ENCODE results near the gene MICU1. TPM values are rescaled to one million over a fixed set of nuclear protein-coding genes. Genes with fewer than 3 reads are reported as not detected.

The MICU1 gene
- total RNA-seq, 2 experiments from 2014 or later: 27.2 to 33.6 TPM

GRCh38 chr10:72511459-72511858, 114.4 kb downstream of the MICU1 start:
- no peak for DNase-seq (ENCODE audit: low spot score)
- no peaks in the 10 kb centered on the region for H3K4me1 ChIP-seq (ENCODE audit: insufficient read depth, low read length, poor library complexity, severe bottlenecking)
- H3K27ac ChIP-seq (ENCODE audit: low read depth, low read length, poor library complexity, severe bottlenecking): no peak overlapping the region
- H3K9me3 ChIP-seq (ENCODE audit: low read length): no peaks in the 10 kb centered on the region
- no peak overlapping the region for H2AFZ ChIP-seq (ENCODE audit: low read length)
- ChIA-PET POLR2A (interaction anchor here (1.0 kb wide), 1 partner anchor 38 kb away, joined by 3 read pairs; no protein-coding TSS in a partner anchor), CTCF (ENCODE audit: unreplicated experiment) (no interaction called here)
- TF ChIP-seq EZH2phosphoT487 (IDR thresholded peaks at IDR 0.05; ENCODE audit: borderline replicate concordance, low read depth, low read length): no peak
- no peak for TF ChIP-seq CTCF (conservative IDR thresholded peaks at IDR 0.05; ENCODE audit: low read length)
- no TSS peak for BruUV-seq (replicated peaks)
- H3K79me2 ChIP-seq (ENCODE audit: insufficient read depth, low read depth, low read length): no peaks in the 10 kb centered on the region
- no peak overlapping the region for H3K4me2 ChIP-seq (ENCODE audit: low read length)
- H3K9me2 ChIP-seq (ENCODE audit: insufficient read depth, low read length): no peaks in the 10 kb centered on the region
- no peak overlapping the region for H3K4me3 ChIP-seq (ENCODE audit: low read depth, low read length, poor library complexity, severe bottlenecking)
- intact Hi-C loops (cut with micrococcal nuclease; ENCODE audit: unreplicated experiment): no loop called here
- no peaks in the 10 kb centered on the region for H3K36me3 ChIP-seq (ENCODE audit: insufficient read depth, low read length)
- H4K20me1 ChIP-seq (ENCODE audit: insufficient read depth, low read length): no peaks in the 10 kb centered on the region

- Histone ChIP-seq H3K9me2 (ENCODE audit: insufficient read depth, low read length) (no peaks in the 10 kb centered on the region), H3K36me3 (ENCODE audit: insufficient read depth, low read length) (no peaks in the 10 kb centered on the region), H3K4me2 (ENCODE audit: low read length) (no peak overlapping the region), H3K9me3 (ENCODE audit: low read length) (no peaks in the 10 kb centered on the region), H3K79me2 (ENCODE audit: insufficient read depth, low read depth, low read length) (no peaks in the 10 kb centered on the region), H2AFZ (ENCODE audit: low read length) (no peak overlapping the region), H3K4me3 (ENCODE audit: low read depth, low read length, poor library complexity, severe bottlenecking) (no peak overlapping the region), H4K20me1 (ENCODE audit: insufficient read depth, low read length) (no peaks in the 10 kb centered on the region), H3K27ac (ENCODE audit: low read depth, low read length, poor library complexity, severe bottlenecking) (no peak overlapping the region), H3K4me1 (ENCODE audit: insufficient read depth, low read length, poor library complexity, severe bottlenecking) (no peaks in the 10 kb centered on the region)
- intact Hi-C loops (cut with micrococcal nuclease; ENCODE audit: unreplicated experiment): no loop called here
- no peak for DNase-seq (ENCODE audit: low spot score)
- TF ChIP-seq EZH2phosphoT487 (IDR thresholded peaks at IDR 0.05; ENCODE audit: borderline replicate concordance, low read depth, low read length): no peak
- no peak for TF ChIP-seq CTCF (conservative IDR thresholded peaks at IDR 0.05; ENCODE audit: low read length)
- ChIA-PET CTCF (ENCODE audit: unreplicated experiment) (no interaction called here), POLR2A (interaction anchor here (0.8 to 1.5 kb wide), 3 partner anchors 10 to 100 kb away, joined by 3 to 6 read pairs (median 5); no protein-coding TSS in a partner anchor)
- BruUV-seq (replicated peaks): no TSS peak
Measured at GRCh38 chr10:72509941-72510340, 115.9 kb downstream of the MICU1 start.

- no peak overlapping the region for H2AFZ ChIP-seq (ENCODE audit: low read length)
- no peaks in the 10 kb centered on the region for H3K79me2 ChIP-seq (ENCODE audit: insufficient read depth, low read depth, low read length)
- ChIA-PET POLR2A (interaction anchor here (0.8 to 1.5 kb wide), 3 partner anchors 10 to 101 kb away, joined by 3 to 6 read pairs (median 5); no protein-coding TSS in a partner anchor), CTCF (ENCODE audit: unreplicated experiment) (no interaction called here)
- no peaks in the 10 kb centered on the region for H3K4me1 ChIP-seq (ENCODE audit: insufficient read depth, low read length, poor library complexity, severe bottlenecking)
- no peak overlapping the region for H3K4me3 ChIP-seq (ENCODE audit: low read depth, low read length, poor library complexity, severe bottlenecking)
- TF ChIP-seq CTCF (conservative IDR thresholded peaks at IDR 0.05; ENCODE audit: low read length): no peak
- no peak for TF ChIP-seq EZH2phosphoT487 (IDR thresholded peaks at IDR 0.05; ENCODE audit: borderline replicate concordance, low read depth, low read length)
- H3K9me3 ChIP-seq (ENCODE audit: low read length): peaks cover 2% of the 10 kb centered on the region; the same call in 1 of the 2 replicates
- H3K36me3 ChIP-seq (ENCODE audit: insufficient read depth, low read length): no peaks in the 10 kb centered on the region
- BruUV-seq (replicated peaks): no TSS peak
- H4K20me1 ChIP-seq (ENCODE audit: insufficient read depth, low read length): no peaks in the 10 kb centered on the region
- intact Hi-C loops (cut with micrococcal nuclease; ENCODE audit: unreplicated experiment): no loop called here
- H3K9me2 ChIP-seq (ENCODE audit: insufficient read depth, low read length): no peaks in the 10 kb centered on the region
- H3K27ac ChIP-seq (ENCODE audit: low read depth, low read length, poor library complexity, severe bottlenecking): no peak overlapping the region
- no peak for DNase-seq (ENCODE audit: low spot score)
- H3K4me2 ChIP-seq (ENCODE audit: low read length): no peak overlapping the region
Measured at GRCh38 chr10:72509206-72509799, 116.6 kb downstream of the MICU1 start.

Data from OCI-LY7 (cell line).